Transverse colon (tissue), 4 donors: ENCODE data around the gene NPIPB12. TPM values are rescaled to one million over a fixed set of nuclear protein-coding genes. Genes with fewer than 3 reads are reported as not detected.
A peak's percentile ranks its signal among the peaks of the same experiment; 100 is the strongest.
"Not testable (repeated sequence)": the region's sequence is repeated elsewhere in the genome, so short reads cannot be mapped to it uniquely, and the experiment has no call there.

Source experiments
- DNase-seq: peaks from one replicate; pipeline ENCODE4 v3.0.0-alpha.2; 2019
- H3K27ac ChIP-seq, 4 donors: fragments of 200-600 bp; sonication (generic); 2 replicates each; pipeline ENCODE4 v1.5.1; 2016 to 2018; ENCODE audit warnings: inconsistent platforms in 4 of 4
- H3K27me3 ChIP-seq: fragments of 200-600 bp; sonication (generic); 2 replicates; pipeline ENCODE4 v1.5.1; 2017; ENCODE audit warnings: inconsistent platforms
- H3K36me3 ChIP-seq, 4 donors: fragments of 200-600 bp; sonication (generic); 2 replicates each; pipeline ENCODE4 v1.5.1; 2017 to 2019; ENCODE audit warnings: inconsistent platforms in 4 of 4
- H3K4me1 ChIP-seq, 4 donors: fragments of 200-600 bp; sonication (generic); 2 replicates each; pipeline ENCODE4 v1.5.1; 2017 to 2020; ENCODE audit warnings: inconsistent platforms in 4 of 4
- H3K4me3 ChIP-seq, 4 donors: fragments of 200-600 bp; sonication (generic); 1 replicate in 1 of 4; 2 replicates in 3 of 4; pipeline versions ENCODE4 v1.5.1 to v1.6.1; 2017 to 2019; ENCODE audit warnings: inconsistent platforms in 4 of 4
- H3K9me3 ChIP-seq, 2 donors: fragments of 200-600 bp; sonication (generic); 2 replicates each; pipeline ENCODE4 v1.5.1; 2017 to 2019; ENCODE audit warnings: inconsistent platforms in 2 of 2
- WGBS, 2 donors: methylation state at CpG; one replicate each; pipeline ENCODE4 v1.1.5; 2018; ENCODE audit warnings: low coverage in 1 of 2; 5-methylcytosine and 5-hydroxymethylcytosine counted together
- in situ Hi-C, 4 donors: fragments of 200-750 bp; cut with MboI; loops; one replicate each; pipeline versions ENCODE4 v1.15.0 to v1.15.1; 2017; ENCODE audit warnings: low sequenced_read_pairs in 3 of 4, low pct_ligation_motif_present in 1 of 4, low pct_unique_long_range_greater_than_20kb in 1 of 4
- intact Hi-C: fragments of 100-400 bp; cut with DNase I; formaldehyde crosslinking; loops from one replicate; pipeline ENCODE4 v1.15.1; 2023; ENCODE audit warnings: low total_unique reads
- total RNA-seq, 4 donors: library from RNA; depleted of rRNA; stranded (reverse); fragments of >200 nt; gene quantifications; one replicate each; pipeline ENCODE4 v1.1.0, GENCODE V29; 2016

Gene NPIPB12
- 100 to 1,000 TPM in 3 of 4 donors, 10 to 100 TPM in 1; 85.2 to 411 (median 186) TPM for total RNA-seq

DNA sequence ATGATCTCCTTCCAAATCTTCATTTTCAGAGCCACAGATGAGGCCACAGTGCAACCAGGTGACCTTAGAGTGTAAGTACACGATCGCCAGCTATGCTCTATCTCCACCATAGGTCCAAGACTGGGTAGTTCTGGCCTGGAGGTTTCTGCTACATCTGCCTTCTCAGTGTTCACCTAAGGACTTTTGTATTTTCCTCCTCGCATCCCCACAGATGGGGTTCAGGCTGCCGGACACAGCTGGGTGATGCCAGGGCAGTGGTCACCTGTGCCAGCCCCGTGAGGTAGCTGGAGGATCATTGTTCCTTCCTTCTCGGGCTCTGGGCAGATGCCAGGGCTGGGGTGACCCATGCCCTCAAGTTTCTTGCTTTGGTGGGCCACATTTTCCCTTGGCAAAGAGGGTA lies at the start of gene NPIPB12:
Gene NPIPB12 (minus strand): TSS at position 101 of the 400 bp plus-strand sequence.
- H3K4me1 ChIP-seq, intact Hi-C loops, H3K9me3 ChIP-seq, in situ Hi-C loops, H3K36me3 ChIP-seq, H3K27me3 ChIP-seq, H3K27ac ChIP-seq, DNase-seq, H3K4me3 ChIP-seq: not testable (repeated sequence)
- WGBS, 2 donors, result no CpG with 5 or more reads among the region's 6 CpGs

DNA sequence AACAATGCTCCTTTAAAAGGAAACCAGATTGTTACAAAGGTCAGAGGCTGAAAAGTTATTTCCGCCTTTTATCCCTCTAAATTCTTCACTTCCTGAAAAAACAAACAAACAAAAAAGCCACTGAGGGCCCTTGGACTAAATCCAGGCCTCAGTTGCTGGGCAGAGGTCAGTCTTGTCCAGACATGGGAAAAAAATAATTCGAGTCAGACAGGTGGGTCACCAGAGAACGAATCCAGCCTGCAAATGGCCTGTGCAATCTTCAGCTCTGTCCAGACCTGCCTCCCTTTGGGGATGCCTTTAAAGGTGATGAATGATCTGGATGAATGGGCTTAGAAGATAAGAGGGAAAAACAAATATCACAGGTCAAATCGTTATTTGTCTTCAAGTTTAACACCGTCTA lies 15.3 kb upstream of the NPIPB12 start:
- in situ Hi-C loops, H3K4me1 ChIP-seq, H3K27me3 ChIP-seq, intact Hi-C loops, H3K4me3 ChIP-seq, H3K27ac ChIP-seq, H3K9me3 ChIP-seq, DNase-seq, H3K36me3 ChIP-seq: not testable (repeated sequence)
- WGBS, 2 donors, result no CpG with 5 or more reads among the region's 5 CpGs

DNA sequence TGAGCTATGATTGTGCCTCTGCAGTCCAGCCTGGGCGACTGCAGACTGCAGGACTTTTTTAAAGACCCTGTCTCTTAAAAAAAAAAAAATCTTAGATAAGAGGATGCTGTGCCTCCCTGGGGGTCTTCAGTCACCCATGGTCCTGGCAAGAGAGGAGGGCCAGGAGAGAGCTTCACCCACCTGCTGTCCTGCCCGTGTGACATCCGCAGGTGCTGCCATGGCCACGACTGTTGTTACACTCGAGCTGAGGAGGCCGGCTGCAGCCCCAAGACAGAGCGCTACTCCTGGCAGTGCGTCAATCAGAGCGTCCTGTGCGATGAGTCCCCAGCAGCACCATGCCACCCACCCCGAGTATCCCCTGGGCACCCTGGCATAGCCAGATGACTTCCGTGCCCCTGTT lies 23.9 kb downstream of the NPIPB12 start:
- H3K4me1 ChIP-seq, H3K36me3 ChIP-seq, H3K27me3 ChIP-seq, in situ Hi-C loops, H3K27ac ChIP-seq, H3K4me3 ChIP-seq, DNase-seq, H3K9me3 ChIP-seq, intact Hi-C loops: not testable (repeated sequence)
- WGBS, 2 donors, result 87% methylated on average over 3 of the region's 12 CpGs; no CpG with 5 or more reads in 1 of the 2 donors

DNA sequence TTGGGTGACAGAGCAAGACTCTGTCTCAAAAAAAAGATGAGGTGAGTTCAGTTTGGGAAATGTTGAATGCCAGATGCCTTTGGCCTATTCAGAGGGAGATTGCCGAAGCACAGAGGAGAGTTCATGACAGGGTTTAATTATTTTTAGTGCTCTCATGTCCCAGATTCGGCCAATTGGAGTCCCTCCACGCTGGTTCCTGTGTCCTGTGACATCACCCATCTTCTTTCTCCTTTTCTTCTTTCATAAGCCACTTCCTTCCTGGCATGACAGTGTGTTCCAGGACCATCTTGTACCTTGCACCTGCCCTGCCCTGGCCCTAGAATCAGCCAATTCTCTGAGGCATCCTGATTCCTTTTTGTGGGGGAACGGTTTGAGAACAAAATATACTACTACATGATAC lies 34.1 kb downstream of the NPIPB12 start:
- H3K4me3 ChIP-seq, in situ Hi-C loops, H3K27me3 ChIP-seq, DNase-seq, H3K27ac ChIP-seq, H3K4me1 ChIP-seq, H3K9me3 ChIP-seq, H3K36me3 ChIP-seq, intact Hi-C loops: not testable (repeated sequence)
- WGBS, 2 donors, result no CpG with 5 or more reads among the region's 4 CpGs

DNA sequence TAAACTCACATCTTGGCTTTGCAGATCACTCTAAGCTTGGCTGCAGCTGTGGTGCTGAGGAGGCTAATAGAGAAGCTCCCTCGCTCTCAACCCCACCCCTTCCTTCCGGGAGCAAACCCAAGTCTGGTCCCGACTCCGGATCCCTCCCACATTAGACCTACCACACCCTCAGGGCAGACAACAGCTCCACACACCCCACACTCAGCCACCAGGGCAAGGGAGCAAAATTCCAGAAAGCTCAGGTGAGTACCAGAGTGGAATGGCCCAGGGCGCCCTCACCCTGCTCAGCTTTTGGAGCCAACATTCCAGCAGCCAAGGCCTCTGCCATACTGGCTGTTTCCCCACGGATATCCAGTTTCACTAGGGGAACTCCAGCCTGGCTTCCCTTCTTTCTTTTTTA lies 36.5 kb downstream of the NPIPB12 start:
- in situ Hi-C loops, result not testable (repeated sequence)
- 14 to 17% methylated on average over 1 to 6 of the region's 6 CpGs for WGBS, 2 donors
- H3K4me3 ChIP-seq, result peak overlapping the region in 1 of 4 donors; percentile 10

DNA sequence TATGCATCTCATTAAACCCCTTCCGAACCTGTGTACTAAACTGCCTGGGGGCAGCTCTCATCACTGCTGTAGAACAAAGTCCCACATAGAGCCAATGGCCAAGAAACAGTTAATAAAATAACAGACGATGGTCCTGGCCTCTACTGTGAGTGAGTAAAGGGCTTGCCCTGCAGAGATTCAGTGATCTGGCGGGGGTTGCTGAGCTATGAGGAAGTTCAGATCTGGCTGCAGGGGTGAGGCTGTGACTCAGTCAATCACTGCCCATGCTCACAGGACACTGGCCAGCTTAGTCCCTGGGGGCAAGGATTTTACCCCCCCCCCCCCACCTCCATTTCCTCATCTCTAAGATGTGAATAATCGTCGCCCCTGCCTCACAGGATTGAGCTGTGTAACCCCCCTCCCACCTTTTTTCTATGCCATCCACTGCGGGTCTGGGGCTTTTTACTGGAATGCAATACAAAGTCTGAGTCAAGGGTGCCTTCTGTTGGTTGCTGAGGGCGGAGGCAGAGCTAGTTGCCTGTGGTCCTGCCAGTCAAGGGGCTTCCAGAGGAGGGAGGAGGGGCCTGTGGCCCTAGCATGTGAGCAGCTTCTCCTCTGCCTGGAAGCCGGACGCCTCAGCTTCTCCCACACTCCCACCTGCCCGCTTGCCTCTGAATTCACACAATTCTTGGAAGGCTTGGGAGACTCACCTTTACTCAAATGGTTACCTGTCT lies 38.4 kb downstream of the NPIPB12 start:
- H3K27me3 ChIP-seq, H3K27ac ChIP-seq, H3K4me1 ChIP-seq, in situ Hi-C loops, H3K36me3 ChIP-seq, H3K4me3 ChIP-seq, intact Hi-C loops, H3K9me3 ChIP-seq, DNase-seq: not testable (repeated sequence)
- WGBS, 2 donors, result no CpG with 5 or more reads among the region's 10 CpGs

More for the DNA sequence above, 36.5 kb downstream of the NPIPB12 start:
- H3K27ac ChIP-seq, result peak overlapping the region; percentile 59 to 70 (median 64)
- H3K27me3 ChIP-seq, H3K9me3 ChIP-seq, H3K36me3 ChIP-seq, intact Hi-C loops, H3K4me1 ChIP-seq: not testable (repeated sequence)
- DNase-seq, result peak; percentile 78

DNA sequence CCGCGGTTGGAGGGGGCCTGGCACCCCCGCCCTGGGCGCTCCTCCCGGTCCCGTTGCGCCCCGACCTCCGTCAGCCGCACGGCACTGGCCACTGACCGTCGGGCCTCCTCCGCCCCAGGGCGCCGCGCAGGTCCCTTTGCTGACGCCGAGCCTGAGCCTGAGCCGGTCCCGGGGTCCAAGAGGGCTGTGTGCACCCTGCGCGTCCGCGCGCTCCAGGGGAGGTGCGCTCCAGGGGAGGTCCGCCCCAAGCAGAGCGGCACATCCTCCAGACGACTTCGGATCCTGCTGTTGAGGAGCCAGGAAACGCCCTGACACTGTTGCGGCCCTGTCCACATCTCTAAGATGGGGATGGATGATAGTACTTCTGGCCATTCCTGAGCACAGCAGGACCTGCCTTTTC lies 39.3 kb downstream of the NPIPB12 start:
- in situ Hi-C loops, H3K36me3 ChIP-seq, H3K4me1 ChIP-seq, DNase-seq, H3K27me3 ChIP-seq, H3K9me3 ChIP-seq, H3K4me3 ChIP-seq, H3K27ac ChIP-seq, intact Hi-C loops: not testable (repeated sequence)
- no CpG with 5 or more reads among the region's 33 CpGs for WGBS, 2 donors

DNA sequence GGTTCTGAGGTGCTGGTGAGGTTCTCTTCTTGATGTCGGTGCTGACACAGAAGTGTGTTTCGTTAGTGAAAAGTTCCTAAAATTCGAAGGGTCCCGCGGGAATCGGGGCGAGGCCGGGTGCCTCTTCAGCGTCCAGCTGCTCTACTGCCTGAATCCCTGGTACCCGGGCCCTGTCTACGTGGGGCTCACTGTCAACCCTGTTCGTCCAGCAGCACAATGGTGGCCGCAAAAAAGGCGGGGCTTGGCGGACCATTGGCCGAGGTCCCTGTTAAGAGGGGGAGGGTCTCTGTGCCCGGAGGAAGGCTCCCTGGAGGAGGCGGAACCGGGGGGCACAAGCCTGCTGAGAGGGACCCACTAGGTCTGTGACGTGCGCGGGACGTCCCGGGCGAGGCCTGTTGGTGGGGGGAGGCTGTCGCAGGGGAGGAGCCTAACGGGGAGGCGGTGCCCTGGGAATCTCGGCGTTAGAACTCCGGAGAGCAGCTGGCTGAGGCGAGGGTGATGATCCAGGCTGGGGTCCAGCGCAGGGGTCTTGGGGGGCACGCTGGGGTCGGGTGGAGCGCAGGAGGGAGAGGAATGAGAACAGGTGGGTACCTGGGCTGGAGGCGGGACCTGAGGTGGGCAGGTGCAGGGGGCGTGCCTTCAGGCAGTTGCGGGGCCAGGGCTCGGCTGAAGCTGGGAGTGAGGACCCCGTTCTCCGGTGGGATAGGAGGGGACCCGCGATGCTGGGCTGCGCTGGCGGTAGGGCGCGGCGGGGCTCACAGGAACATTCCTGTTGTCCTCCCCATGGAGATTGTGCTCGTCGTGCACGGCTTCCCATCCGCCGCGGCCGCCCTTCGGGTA lies 40.0 kb downstream of the NPIPB12 start:
- H3K27me3 ChIP-seq, H3K9me3 ChIP-seq, H3K4me3 ChIP-seq, intact Hi-C loops, H3K27ac ChIP-seq, H3K4me1 ChIP-seq, DNase-seq, in situ Hi-C loops, H3K36me3 ChIP-seq: not testable (repeated sequence)
- WGBS, 2 donors, result no CpG with 5 or more reads among the region's 57 CpGs

DNA sequence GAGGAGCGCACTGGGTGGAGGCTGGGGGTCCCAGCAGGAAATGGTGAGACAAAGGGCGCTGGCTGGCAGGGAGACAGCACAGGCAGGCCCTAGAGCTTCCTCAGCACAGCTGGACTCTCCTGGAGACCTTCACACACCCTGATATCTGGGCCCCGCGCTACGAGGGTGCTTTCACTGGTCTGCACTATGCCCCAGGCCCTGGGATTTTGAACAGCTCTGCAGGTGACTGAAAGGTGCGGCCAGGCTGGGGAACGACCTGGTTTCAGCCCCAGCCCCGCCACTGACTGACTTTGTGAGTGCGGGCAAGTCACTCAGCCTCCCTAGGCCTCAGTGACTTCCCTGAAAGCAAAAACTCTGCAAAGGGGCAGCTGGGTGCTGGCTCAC lies 45.6 kb downstream of the NPIPB12 start:
- H3K4me3 ChIP-seq, H3K27ac ChIP-seq, H3K4me1 ChIP-seq, intact Hi-C loops, H3K9me3 ChIP-seq, H3K36me3 ChIP-seq, H3K27me3 ChIP-seq, in situ Hi-C loops, DNase-seq: not testable (repeated sequence)
- no CpG with 5 or more reads among the region's 9 CpGs for WGBS, 2 donors

DNA sequence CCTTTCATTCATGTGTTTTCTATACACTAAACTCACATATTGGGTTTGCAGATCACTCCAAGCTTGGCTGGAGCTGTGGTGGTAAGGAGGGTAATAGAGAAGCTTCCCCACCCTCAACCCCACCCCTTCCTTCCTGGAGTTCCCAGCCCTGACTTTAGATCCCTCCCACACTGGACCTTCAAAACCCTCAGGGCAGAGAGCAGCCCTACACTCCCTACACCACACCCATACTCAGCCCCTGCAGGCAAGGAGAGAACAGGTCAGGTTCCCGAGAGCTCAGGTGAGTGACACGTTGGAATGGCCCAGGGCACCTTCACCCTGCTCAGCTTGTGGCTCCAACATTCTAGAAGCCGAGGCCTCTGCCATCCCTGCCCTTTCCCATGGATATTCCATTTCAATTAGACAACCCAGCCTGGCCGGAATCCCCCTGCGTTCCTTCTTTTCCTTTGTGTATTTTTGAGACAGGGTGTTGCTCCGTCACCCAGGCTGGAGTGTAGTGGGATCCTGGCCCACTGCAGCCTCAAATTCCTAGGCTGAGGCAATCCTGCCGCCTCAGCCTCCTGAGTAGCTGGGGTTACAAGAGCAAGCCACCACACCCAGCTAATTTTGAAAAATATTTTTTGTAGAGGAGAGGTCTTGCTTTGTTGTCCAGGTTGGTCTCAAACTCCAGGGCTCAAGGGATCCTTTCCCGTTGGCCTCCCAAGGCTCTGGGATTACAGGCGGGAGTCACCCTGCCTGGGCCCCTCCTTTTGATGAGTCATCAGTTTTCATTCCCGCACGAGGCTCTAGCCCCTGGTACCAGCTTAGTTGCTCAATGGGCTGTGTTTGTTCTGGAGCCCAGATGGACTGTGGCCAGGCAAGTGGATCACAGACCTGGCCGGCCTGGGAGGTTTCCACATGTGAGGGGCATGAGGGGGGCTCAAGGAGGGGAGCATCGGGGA lies 46.2 kb downstream of the NPIPB12 start, which contains the start of gene SULT1A4:
Gene SULT1A4 (plus strand): TSS at position 208 of the 941 bp plus-strand sequence. CDS start 1,473 bp downstream, outside the sequence.
- H3K4me1 ChIP-seq, in situ Hi-C loops, DNase-seq, H3K9me3 ChIP-seq, H3K27me3 ChIP-seq, H3K36me3 ChIP-seq, H3K27ac ChIP-seq, intact Hi-C loops, H3K4me3 ChIP-seq: not testable (repeated sequence)
- WGBS, 2 donors, result no CpG with 5 or more reads among the region's 13 CpGs
